GM06990 (cell line): ENCODE data around the gene TEX38.
A peak's percentile ranks its signal among the peaks of the same experiment; 100 is the strongest.

Source experiments
- DNase-seq: peaks from one replicate; pipeline ENCODE4 v3.0.0-alpha.2; 2011; ENCODE audit not compliant: insufficient read length; ENCODE audit errors: extremely low read depth
- H3K27me3 ChIP-seq: replicated peaks from 2 replicates; pipeline ENCODE4 v1.6.0; 2011; ENCODE audit warnings: low read length; ENCODE audit not compliant: control insufficient read depth, insufficient read depth
- H3K36me3 ChIP-seq: 2 replicates; pipeline ENCODE4 v1.5.1; 2011; ENCODE audit warnings: low read length; ENCODE audit not compliant: control insufficient read depth, insufficient read depth
- H3K4me3 ChIP-seq: replicated peaks from 2 replicates; pipeline ENCODE4 v1.5.1; 2011; ENCODE audit warnings: low read depth, mild to moderate bottlenecking, control low read depth, low read length
- CTCF ChIP-seq: IDR thresholded peaks from 2 replicates; pipeline ENCODE4 v1.5.1; 2011; ENCODE audit warnings: low read length, control low read depth, mild to moderate bottlenecking, inconsistent platforms; ENCODE audit not compliant: insufficient read depth, poor library complexity, severe bottlenecking

The TEX38 gene

DNA sequence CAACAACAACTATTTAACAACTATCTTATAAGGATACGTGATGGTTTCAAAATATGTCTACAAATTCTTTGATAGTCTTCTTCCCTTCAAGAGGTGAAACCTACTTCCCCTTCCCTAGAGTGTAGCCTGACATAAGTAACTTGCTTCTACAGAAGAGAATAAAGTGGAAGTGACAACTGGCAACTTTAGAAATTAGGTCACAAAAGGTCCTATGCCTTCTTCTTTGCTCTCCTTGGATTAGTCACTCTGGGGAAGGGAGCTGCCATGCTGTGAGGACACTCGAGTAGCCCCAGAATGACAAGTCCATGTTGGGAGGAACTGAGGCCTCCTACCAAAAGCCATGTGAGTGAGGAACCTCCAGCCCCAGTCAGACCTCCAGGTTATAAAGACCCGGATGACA lies 28.0 kb downstream of the TEX38 start:
- Histone ChIP-seq H3K4me3 (no peak overlapping the region), H3K36me3 (peaks cover 11% of the 10 kb centered on the region), H3K27me3 (no peaks in the 10 kb centered on the region)
- no peak for TF ChIP-seq CTCF
- DNase-seq: no peak

DNA sequence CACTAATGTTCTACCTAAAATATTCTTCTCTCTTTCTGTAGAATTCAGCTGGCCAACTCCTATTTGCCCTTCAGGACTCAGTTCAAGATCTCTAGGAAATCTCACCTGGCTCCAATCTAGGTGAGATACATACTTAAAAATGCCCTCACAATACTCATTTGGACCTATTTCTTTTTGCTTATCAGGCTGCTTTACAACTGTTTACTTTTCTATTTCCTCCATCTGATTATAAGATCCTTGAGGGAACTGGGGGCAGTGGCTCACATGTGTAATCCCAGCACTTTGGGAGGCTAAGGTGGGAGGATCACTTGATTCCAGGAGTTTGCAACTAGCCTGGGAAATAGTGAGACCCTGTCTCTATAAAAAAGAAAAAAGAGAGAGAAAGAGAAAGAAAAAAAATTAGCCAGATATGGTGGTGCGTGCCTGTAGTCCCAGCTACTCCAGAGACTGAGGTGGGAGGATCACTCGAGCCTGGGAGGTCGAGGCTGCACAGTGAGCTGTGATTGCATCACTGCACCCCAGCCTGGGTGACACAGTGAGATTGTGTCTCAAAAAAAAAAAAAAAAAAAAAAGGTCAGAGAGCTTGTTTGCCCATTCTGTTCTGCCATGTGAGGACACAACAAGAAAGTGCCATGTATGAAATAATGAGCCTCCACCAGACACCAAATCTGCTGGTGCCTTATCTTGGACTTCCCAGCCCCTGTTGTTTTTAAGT lies 32.4 kb downstream of the TEX38 start:
- no peak for TF ChIP-seq CTCF
- Histone ChIP-seq H3K36me3 (peaks cover 10% of the 10 kb centered on the region), H3K4me3 (no peak overlapping the region), H3K27me3 (no peaks in the 10 kb centered on the region)
- no peak for DNase-seq

DNA sequence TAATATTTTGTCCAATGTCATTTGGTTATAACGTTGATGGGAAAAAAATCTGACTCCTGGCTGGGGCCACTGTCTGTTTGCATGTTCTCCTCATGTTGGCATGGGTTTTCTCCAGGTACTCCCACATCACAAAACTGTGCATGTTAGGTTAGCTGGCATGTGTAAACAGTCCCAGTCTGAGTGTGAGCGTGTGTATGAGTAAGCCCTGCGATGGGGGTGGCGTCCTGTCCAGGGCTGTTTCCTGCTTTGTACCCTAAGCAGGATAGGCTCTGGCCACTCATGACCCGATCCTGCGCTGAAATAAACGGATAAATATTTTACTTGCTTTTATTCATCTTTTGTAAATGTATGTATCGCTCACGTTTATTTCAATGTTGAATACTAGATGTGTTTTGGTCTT lies 33.8 kb downstream of the TEX38 start:
- no peak for TF ChIP-seq CTCF
- Histone ChIP-seq H3K4me3 (no peak overlapping the region), H3K36me3 (peaks cover 10% of the 10 kb centered on the region)

GRCh38 chr1:46708121-46708520 lies 36.5 kb downstream of the TEX38 start:
- Histone ChIP-seq H3K27me3 (no peaks in the 10 kb centered on the region), H3K36me3 (peaks cover 7% of the 10 kb centered on the region), H3K4me3 (no peak overlapping the region)
- TF ChIP-seq CTCF: no peak
- no peak for DNase-seq

More for the DNA sequence above, 33.8 kb downstream of the TEX38 start:
- no peak for DNase-seq
- H3K27me3 ChIP-seq: no peaks in the 10 kb centered on the region

- no peaks in the 10 kb centered on the region for H3K27me3 ChIP-seq
- peaks cover 5% of the 10 kb centered on the region for H3K36me3 ChIP-seq
- DNase-seq: no peak
- no peak overlapping the region for H3K4me3 ChIP-seq
- TF ChIP-seq CTCF: no peak
These were observed 43.3 kb downstream of the TEX38 start for GRCh38 chr1:46714976-46715375.

DNA sequence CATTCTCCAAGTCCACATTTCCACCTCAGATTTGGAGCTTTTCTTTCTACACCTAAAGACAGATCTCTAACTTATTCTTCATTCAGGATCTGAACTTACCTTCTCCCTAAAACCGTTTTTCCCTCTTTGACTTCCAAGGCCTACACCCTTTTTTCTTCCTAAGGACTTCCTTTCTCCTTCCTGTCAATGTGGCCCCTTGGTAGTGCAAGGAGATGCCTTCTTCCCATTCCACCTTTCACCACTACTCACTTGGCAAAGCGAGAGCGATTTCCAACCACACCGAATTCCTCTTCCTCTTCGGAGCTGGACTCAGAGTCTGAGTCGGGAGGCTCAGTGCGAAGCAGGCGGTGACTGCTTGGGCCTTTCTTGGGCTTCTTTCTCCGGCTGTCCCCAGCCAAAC lies 46.0 kb downstream of the TEX38 start:
- H3K36me3 ChIP-seq: peaks cover 5% of the 10 kb centered on the region
- no peaks in the 10 kb centered on the region for H3K27me3 ChIP-seq
- no peak for TF ChIP-seq CTCF
- DNase-seq: no peak
- peak overlapping the region; percentile 93 for H3K4me3 ChIP-seq
